Fibroblast of pulmonary artery (primary cell): ENCODE measurements around the gene HSPB7.
A peak's percentile ranks its signal among the peaks of the same experiment; 100 is the strongest.
"Not testable (repeated sequence)": the region's sequence is repeated elsewhere in the genome, so short reads cannot be mapped to it uniquely, and the experiment has no call there.

Experiments used
- DNase-seq: peaks from one replicate; pipeline ENCODE4 v3.0.0-alpha.2; 2010; ENCODE audit warnings: low read depth
- H3K4me3 ChIP-seq: replicated peaks from 2 replicates; pipeline ENCODE4 v1.5.1; 2011; ENCODE audit warnings: low read depth, mild to moderate bottlenecking, control low read depth, low read length, moderate library complexity
- TF ChIP-seq, protein P1 (sequence below): IDR thresholded peaks from 2 replicates; pipeline ENCODE4 v1.5.1; 2011; ENCODE audit warnings: mild to moderate bottlenecking, control low read depth, low read length, inconsistent platforms; ENCODE audit errors: missing control alignments

Gene HSPB7

GRCh38 chr1:16054598-16055540, 37.0 kb upstream of the HSPB7 start:
- TF ChIP-seq, protein P1, sequence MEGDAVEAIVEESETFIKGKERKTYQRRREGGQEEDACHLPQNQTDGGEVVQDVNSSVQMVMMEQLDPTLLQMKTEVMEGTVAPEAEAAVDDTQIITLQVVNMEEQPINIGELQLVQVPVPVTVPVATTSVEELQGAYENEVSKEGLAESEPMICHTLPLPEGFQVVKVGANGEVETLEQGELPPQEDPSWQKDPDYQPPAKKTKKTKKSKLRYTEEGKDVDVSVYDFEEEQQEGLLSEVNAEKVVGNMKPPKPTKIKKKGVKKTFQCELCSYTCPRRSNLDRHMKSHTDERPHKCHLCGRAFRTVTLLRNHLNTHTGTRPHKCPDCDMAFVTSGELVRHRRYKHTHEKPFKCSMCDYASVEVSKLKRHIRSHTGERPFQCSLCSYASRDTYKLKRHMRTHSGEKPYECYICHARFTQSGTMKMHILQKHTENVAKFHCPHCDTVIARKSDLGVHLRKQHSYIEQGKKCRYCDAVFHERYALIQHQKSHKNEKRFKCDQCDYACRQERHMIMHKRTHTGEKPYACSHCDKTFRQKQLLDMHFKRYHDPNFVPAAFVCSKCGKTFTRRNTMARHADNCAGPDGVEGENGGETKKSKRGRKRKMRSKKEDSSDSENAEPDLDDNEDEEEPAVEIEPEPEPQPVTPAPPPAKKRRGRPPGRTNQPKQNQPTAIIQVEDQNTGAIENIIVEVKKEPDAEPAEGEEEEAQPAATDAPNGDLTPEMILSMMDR: no peak

GRCh38 chr1:16053781-16054502, 36.1 kb upstream of the HSPB7 start:
- no peak overlapping the region for H3K4me3 ChIP-seq
- no peak for DNase-seq
- TF ChIP-seq, protein P1: no peak

More at GRCh38 chr1:16054598-16055540, 37.0 kb upstream of the HSPB7 start:
- H3K4me3 ChIP-seq: no peak overlapping the region
- DNase-seq: no peak

DNA sequence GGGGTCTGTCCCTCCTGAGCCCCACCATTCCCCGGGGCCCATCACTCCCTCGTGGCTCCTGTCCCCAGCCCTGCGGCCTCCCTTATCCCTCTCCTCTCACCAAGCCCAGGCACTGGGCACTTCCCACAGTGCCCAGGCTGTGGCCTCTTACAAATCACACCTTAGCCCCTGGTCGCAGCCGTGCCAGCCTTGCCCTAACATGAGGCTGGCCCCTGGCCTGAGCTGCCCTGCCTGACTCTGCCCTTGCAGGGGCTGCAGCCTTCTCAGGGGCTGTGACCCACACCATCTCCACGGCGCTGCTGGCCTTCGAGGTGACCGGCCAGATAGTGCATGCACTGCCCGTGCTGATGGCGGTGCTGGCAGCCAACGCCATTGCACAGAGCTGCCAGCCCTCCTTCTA, 34.1 kb upstream of the HSPB7 start:
- not testable (repeated sequence) for DNase-seq, H3K4me3 ChIP-seq

DNA sequence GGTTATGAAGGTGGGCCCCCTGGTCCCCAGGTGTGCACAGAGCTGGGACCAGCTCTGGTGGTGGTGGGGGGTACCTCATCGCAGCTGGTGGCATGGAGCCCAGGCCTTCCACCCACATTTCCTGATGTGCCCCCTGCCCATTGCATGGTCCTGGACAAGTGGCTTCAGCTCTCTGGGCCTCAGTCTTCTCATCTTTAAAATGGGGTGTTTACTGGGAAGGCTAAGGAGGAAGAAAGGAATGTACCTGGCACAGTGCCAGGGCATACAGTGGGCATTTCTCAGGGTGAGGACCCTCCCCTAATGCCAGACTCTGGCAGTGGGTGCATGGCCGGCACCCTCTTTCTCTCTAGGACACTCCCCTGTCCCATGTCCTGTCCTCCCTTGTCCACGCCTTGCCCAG, 33.2 kb upstream of the HSPB7 start:
- H3K4me3 ChIP-seq: no peak overlapping the region
- TF ChIP-seq, protein P1: no peak
- DNase-seq: no peak

DNA sequence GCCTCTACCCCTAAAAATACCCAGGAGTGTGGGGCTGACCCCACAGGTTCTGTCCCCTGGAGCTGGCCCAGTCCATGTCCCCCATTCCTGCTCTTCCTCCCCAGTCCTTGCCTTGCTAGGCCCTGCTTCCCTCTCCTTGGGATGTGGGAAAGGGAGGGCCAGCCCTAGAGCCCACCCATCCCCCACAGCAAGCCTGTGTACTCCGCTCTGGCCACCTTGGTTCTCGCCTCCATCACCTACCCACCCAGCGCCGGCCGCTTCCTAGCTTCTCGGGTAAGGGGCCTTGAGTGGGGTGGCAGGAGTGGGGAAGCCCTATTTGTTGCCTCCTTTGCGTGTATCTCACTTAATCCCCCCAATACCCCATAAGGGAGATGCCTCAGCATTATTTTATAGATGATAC, 32.5 kb upstream of the HSPB7 start:
- DNase-seq: no peak
- TF ChIP-seq, protein P1: no peak
- no peak overlapping the region for H3K4me3 ChIP-seq

GRCh38 chr1:16048573-16049189, 30.8 kb upstream of the HSPB7 start:
- H3K4me3 ChIP-seq: peak overlapping the region; percentile 36
- peak; percentile 33 for DNase-seq
- TF ChIP-seq, protein P1: no peak
